K562 (cell line): ENCODE measurements around the gene STRIP1. TPM values are rescaled to one million over a fixed set of nuclear protein-coding genes. Genes with fewer than 3 reads are reported as not detected.

ENCODE experiments used
- BHLHE40 ChIP-seq: IDR thresholded peaks from 2 replicates; pipeline ENCODE4 v1.6.1; 2011; ENCODE audit warnings: low read length, improper control_type of control experiment
- CBX2 ChIP-seq: fragments of 200-600 bp; sonication (generic); IDR thresholded peaks from one replicate; pipeline ENCODE4 v1.6.1; 2012; ENCODE audit warnings: mild to moderate bottlenecking, low read length, inconsistent platforms; ENCODE audit not compliant: insufficient read depth, poor library complexity, severe bottlenecking
- CTBP1 ChIP-seq: fragments of 450-650 bp; IDR thresholded peaks from 2 replicates; pipeline ENCODE4 v1.6.1; 2016; ENCODE audit warnings: borderline replicate concordance
- DIDO1 ChIP-seq: fragments of 450-650 bp; IDR thresholded peaks from 2 replicates; pipeline ENCODE4 v1.6.1; 2016; ENCODE audit warnings: low read depth, missing biosample characterization, missing genetic modification characterization
- EZH2 ChIP-seq: IDR thresholded peaks from 2 replicates; pipeline ENCODE4 v1.6.1; 2012; ENCODE audit warnings: low read depth, mild to moderate bottlenecking, inconsistent platforms, low read length, borderline replicate concordance
- FOXK2 ChIP-seq, 2 experiments: fragments of 450-650 bp; IDR thresholded peaks in 1 of 2; conservative IDR thresholded peaks in 1 of 2; 2 replicates each; pipeline ENCODE4 v1.6.1; 2016; ENCODE audit warnings: low read depth in 2 of 2, mild to moderate bottlenecking in 1 of 2
- GATA2 ChIP-seq: sonication (generic); formaldehyde crosslinking; IDR thresholded peaks from 2 replicates; pipeline ENCODE4 v1.4.0; 2020; ENCODE audit warnings: mild to moderate bottlenecking, missing genetic modification reagents
- MTA2 ChIP-seq: fragments of 450-650 bp; IDR thresholded peaks from 2 replicates; pipeline ENCODE4 v1.6.1; 2016; ENCODE audit warnings: low read depth
- NUFIP1 ChIP-seq: fragments of 450-650 bp; IDR thresholded peaks from 2 replicates; pipeline ENCODE4 v1.6.1; 2018; ENCODE audit not compliant: partially characterized antibody
- POLR2H ChIP-seq: IDR thresholded peaks from 2 replicates; pipeline ENCODE4 v1.6.1; 2016; ENCODE audit warnings: missing genetic modification characterization, low read depth, mild to moderate bottlenecking, control low read depth, missing compliant biosample characterization, moderate library complexity
- RBBP5 ChIP-seq: fragments of 200-600 bp; sonication (generic); IDR thresholded peaks from 2 replicates; pipeline ENCODE4 v1.6.1; 2012; ENCODE audit warnings: borderline replicate concordance, mild to moderate bottlenecking, low read length, control low read depth, inconsistent platforms; ENCODE audit not compliant: insufficient read depth, poor library complexity, severe bottlenecking
- SIN3A ChIP-seq, 2 experiments: fragments of 150-350 bp in 1 of 2; IDR thresholded peaks; 2 replicates each; pipeline ENCODE4 v1.6.1; 2011 to 2016; ENCODE audit warnings: borderline replicate concordance in 2 of 2, low read depth in 2 of 2, low read length in 2 of 2, mild to moderate bottlenecking in 2 of 2, moderate library complexity in 2 of 2; ENCODE audit not compliant: control insufficient read depth in 1 of 2
- TAL1 ChIP-seq: fragments of 450-650 bp; IDR thresholded peaks from 2 replicates; pipeline ENCODE4 v1.6.1; 2016; ENCODE audit warnings: mild to moderate bottlenecking
- ZFP1 ChIP-seq: fragments of 450-650 bp; formaldehyde crosslinking; IDR thresholded peaks from 2 replicates; pipeline ENCODE4 v1.4.0; 2020; ENCODE audit warnings: mild to moderate bottlenecking, mixed read lengths
- ZNF431 ChIP-seq: sonication (generic); formaldehyde crosslinking; IDR thresholded peaks from 2 replicates; pipeline ENCODE4 v1.8.0; 2022; ENCODE audit warnings: mild to moderate bottlenecking, missing genetic modification reagents
- polyA plus RNA-seq, 8 experiments: library from polyadenylated mRNA; depleted of rRNA in 4 of 8; stranded (reverse) in 5 of 8; unstranded in 3 of 8; fragments of >200 nt; fragmentation: Nextera tagmentation in 2 of 8; fragmentation: Illumina TruSeq in 1 of 8; extraction: Ambion mirVana in 2 of 8; extraction: Trizol in 1 of 8; gene quantifications; 2 replicates each; pipeline versions ENCODE4 v1.2.1 to v1.2.3, GENCODE V29; 2011 to 2014; ENCODE audit warnings: inconsistent platforms in 1 of 8, missing spikeins in 1 of 8
- total RNA-seq, 7 experiments: library from RNA; depleted of rRNA in 6 of 7; stranded (reverse); fragments of >200 nt in 6 of 7; fragmentation: Illumina TruSeq in 2 of 7; extraction: Trizol in 2 of 7; gene quantifications; 2 replicates each; pipeline versions ENCODE4 v1.2.1 to v1.2.3, GENCODE V29; 2011 to 2021; ENCODE audit warnings: low replicate concordance in 1 of 7
- TF ChIP-seq, protein P1 (sequence below): fragments of 450-650 bp; formaldehyde crosslinking; IDR thresholded peaks from 2 replicates; pipeline ENCODE4 v1.4.0; 2022; ENCODE audit warnings: missing genetic modification characterization
- TF ChIP-seq, protein P2 (sequence below): fragments of 450-650 bp; formaldehyde crosslinking; IDR thresholded peaks from 2 replicates; pipeline ENCODE4 v1.4.0; 2020; ENCODE audit warnings: mild to moderate bottlenecking, moderate library complexity
- TF ChIP-seq, protein P3 (sequence below): fragments of 450-650 bp; IDR thresholded peaks from 2 replicates; pipeline ENCODE4 v1.6.1; 2016; ENCODE audit warnings: missing biosample characterization, missing genetic modification characterization
- TF ChIP-seq, protein P4 (sequence below): conservative IDR thresholded peaks from 2 replicates; pipeline ENCODE4 v1.6.1; 2011; ENCODE audit warnings: low read depth, mild to moderate bottlenecking, low read length; ENCODE audit not compliant: control insufficient read depth
- TF ChIP-seq, protein P5 (sequence below): sonication (generic); formaldehyde crosslinking; IDR thresholded peaks from 2 replicates; pipeline ENCODE4 v1.8.1; 2023; ENCODE audit warnings: mild to moderate bottlenecking, missing genetic modification reagents, moderate library complexity

The STRIP1 gene
- total and polyA plus RNA-seq, 9 of the 15 experiments (the other 6 are each of a cell fraction or from before 2014, with no cell fraction given), result 9.9 to 42.3 (median 32.0) TPM

DNA sequence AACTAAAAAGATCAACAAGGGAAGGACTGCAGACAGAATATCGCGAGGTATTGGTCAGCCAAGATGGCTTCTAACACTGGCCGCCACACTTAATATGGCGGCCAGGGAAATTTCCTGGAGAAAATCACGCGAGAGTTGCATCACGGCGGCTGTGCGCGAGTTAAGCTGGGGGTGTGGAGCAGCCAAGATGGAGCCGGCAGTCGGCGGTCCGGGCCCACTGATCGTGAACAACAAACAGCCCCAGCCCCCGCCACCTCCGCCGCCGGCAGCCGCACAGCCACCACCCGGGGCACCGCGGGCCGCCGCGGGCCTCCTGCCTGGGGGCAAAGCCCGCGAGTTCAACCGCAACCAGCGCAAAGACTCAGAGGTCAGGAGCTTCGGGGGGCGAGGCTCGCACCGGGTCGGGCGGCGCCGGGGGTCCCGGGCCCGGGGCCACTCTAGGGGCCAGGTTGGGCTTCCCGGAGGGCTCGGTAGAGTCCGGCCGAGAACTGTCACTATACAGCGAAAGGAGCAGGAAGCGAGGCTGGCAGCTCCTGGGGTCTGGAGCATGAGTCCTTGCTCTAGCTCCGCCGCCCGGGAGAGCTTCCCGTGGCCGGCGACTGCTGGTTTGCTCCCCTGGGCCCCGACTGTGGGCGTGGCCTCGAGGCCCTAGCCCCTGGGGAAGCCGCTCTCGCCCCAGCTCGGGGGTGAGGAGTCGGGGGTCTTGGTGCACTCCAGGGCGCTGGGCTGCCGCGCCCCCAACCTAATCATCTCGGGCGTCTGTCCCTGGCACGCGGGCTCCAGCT lies at the start of gene STRIP1 (continued):
- peak; percentile 65 for TF ChIP-seq ZNF431 (CRISPR knock-in tag)
- TF ChIP-seq MTA2, result no peak
- TF ChIP-seq BHLHE40, result no peak
- TF ChIP-seq, protein P1, sequence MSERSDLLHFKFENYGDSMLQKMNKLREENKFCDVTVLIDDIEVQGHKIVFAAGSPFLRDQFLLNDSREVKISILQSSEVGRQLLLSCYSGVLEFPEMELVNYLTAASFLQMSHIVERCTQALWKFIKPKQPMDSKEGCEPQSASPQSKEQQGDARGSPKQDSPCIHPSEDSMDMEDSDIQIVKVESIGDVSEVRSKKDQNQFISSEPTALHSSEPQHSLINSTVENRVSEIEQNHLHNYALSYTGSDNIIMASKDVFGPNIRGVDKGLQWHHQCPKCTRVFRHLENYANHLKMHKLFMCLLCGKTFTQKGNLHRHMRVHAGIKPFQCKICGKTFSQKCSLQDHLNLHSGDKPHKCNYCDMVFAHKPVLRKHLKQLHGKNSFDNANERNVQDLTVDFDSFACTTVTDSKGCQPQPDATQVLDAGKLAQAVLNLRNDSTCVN, result no peak
- TF ChIP-seq ZFP1, result no peak
- TF ChIP-seq TAL1, result no peak
- TF ChIP-seq FOXK2 (conservative IDR thresholded peaks at IDR 0.05 in 1 of 2, IDR thresholded peaks at IDR 0.05 in 1 of 2; ENCODE audit: low read depth in 2 of 2), result peak; percentile 100
- TF ChIP-seq RBBP5, result peak; percentile 84
- TF ChIP-seq, protein P2, sequence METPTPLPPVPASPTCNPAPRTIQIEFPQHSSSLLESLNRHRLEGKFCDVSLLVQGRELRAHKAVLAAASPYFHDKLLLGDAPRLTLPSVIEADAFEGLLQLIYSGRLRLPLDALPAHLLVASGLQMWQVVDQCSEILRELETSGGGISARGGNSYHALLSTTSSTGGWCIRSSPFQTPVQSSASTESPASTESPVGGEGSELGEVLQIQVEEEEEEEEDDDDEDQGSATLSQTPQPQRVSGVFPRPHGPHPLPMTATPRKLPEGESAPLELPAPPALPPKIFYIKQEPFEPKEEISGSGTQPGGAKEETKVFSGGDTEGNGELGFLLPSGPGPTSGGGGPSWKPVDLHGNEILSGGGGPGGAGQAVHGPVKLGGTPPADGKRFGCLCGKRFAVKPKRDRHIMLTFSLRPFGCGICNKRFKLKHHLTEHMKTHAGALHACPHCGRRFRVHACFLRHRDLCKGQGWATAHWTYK (CRISPR knock-in tag), result no peak; the same call in 1 of the 2 replicates
- TF ChIP-seq, protein P3, sequence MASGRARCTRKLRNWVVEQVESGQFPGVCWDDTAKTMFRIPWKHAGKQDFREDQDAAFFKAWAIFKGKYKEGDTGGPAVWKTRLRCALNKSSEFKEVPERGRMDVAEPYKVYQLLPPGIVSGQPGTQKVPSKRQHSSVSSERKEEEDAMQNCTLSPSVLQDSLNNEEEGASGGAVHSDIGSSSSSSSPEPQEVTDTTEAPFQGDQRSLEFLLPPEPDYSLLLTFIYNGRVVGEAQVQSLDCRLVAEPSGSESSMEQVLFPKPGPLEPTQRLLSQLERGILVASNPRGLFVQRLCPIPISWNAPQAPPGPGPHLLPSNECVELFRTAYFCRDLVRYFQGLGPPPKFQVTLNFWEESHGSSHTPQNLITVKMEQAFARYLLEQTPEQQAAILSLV (tag), result no peak
- no peak for TF ChIP-seq CBX2
- no peak for TF ChIP-seq NUFIP1
- TF ChIP-seq CTBP1, result no peak
- TF ChIP-seq, protein P4, sequence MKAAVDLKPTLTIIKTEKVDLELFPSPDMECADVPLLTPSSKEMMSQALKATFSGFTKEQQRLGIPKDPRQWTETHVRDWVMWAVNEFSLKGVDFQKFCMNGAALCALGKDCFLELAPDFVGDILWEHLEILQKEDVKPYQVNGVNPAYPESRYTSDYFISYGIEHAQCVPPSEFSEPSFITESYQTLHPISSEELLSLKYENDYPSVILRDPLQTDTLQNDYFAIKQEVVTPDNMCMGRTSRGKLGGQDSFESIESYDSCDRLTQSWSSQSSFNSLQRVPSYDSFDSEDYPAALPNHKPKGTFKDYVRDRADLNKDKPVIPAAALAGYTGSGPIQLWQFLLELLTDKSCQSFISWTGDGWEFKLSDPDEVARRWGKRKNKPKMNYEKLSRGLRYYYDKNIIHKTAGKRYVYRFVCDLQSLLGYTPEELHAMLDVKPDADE, result no peak; the same call in 1 of the 2 replicates
- TF ChIP-seq GATA2 (CRISPR knock-in tag), result no peak
- peak; percentile 87 for TF ChIP-seq POLR2H
- peak; percentile 68; a peak in 3 of 4 replicates for TF ChIP-seq SIN3A (IDR thresholded peaks at IDR 0.05; ENCODE audit: borderline replicate concordance in 2 of 2, control insufficient read depth in 1 of 2, low read depth in 2 of 2, low read length in 2 of 2)
- no peak for TF ChIP-seq EZH2
- TF ChIP-seq DIDO1 (tag), result peak; percentile 85
- TF ChIP-seq, protein P5, sequence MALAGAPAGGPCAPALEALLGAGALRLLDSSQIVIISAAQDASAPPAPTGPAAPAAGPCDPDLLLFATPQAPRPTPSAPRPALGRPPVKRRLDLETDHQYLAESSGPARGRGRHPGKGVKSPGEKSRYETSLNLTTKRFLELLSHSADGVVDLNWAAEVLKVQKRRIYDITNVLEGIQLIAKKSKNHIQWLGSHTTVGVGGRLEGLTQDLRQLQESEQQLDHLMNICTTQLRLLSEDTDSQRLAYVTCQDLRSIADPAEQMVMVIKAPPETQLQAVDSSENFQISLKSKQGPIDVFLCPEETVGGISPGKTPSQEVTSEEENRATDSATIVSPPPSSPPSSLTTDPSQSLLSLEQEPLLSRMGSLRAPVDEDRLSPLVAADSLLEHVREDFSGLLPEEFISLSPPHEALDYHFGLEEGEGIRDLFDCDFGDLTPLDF (CRISPR knock-in tag), result no peak
